Panc1 (cell line): ENCODE results near the gene RNF175. TPM values are rescaled to one million over a fixed set of nuclear protein-coding genes. Genes with fewer than 3 reads are reported as not detected.

ENCODE experiments used
- ATAC-seq: fragments of 200-7000 bp; cut with Tn5 transposase; 2 replicates; pipeline ENCODE4 v1.9.1; 2020; ENCODE audit warnings: mild to moderate bottlenecking, moderate library complexity
- BruUV-seq: library from RNA; stranded (reverse); fragments of 400-500 nt; replicated peaks from 2 replicates; lab custom pipeline; 2021; lab: Mats Ljungman, UMichigan
- CTCF ChIA-PET: fragments of 300-600 bp; sonication (Branson Sonifier 250); formaldehyde crosslinking; loops from one replicate; lab custom pipeline; 2022; ENCODE audit warnings: antibody characterized with exemption; lab: Charles Lee
- POLR2A ChIA-PET: fragments of 300-600 bp; sonication (Branson Sonifier 250); formaldehyde crosslinking; loops from one replicate; lab custom pipeline; 2022; ENCODE audit warnings: antibody characterized with exemption; lab: Charles Lee
- DNase-seq: peaks from one replicate; pipeline ENCODE4 v3.0.0-alpha.2; 2010; ENCODE audit warnings: low read depth, low spot score
- H3K27ac ChIP-seq: 2 replicates; pipeline ENCODE4 v1.5.1; 2011; ENCODE audit warnings: mild to moderate bottlenecking, low read length, inconsistent platforms
- H3K27me3 ChIP-seq: fragments of 200-500 bp; sonication (Bioruptor generic); 2 replicates; pipeline ENCODE4 v1.6.0; 2014; ENCODE audit warnings: low read length, inconsistent platforms; ENCODE audit not compliant: control insufficient read depth, insufficient read depth
- H3K36me3 ChIP-seq: fragments of 200-500 bp; sonication (Bioruptor generic); 2 replicates; pipeline ENCODE4 v1.5.1; 2014; ENCODE audit warnings: inconsistent platforms, mild to moderate bottlenecking, low read length, moderate library complexity; ENCODE audit not compliant: control insufficient read depth, insufficient read depth
- H3K4me1 ChIP-seq: 2 replicates; pipeline ENCODE4 v1.5.1; 2011; ENCODE audit warnings: inconsistent platforms, mild to moderate bottlenecking, low read length, moderate library complexity; ENCODE audit not compliant: control insufficient read depth, insufficient read depth
- H3K4me3 ChIP-seq, 2 experiments: 2 replicates each; pipeline ENCODE4 v1.5.1; 2011 to 2012; ENCODE audit warnings: low read depth in 2 of 2, low read length in 2 of 2, mild to moderate bottlenecking in 2 of 2, inconsistent platforms in 1 of 2, moderate library complexity in 1 of 2
- H3K9me3 ChIP-seq: fragments of 200-500 bp; sonication (Bioruptor generic); 2 replicates; pipeline ENCODE4 v1.5.1; 2014; ENCODE audit warnings: low read depth, mild to moderate bottlenecking, inconsistent platforms, low read length, moderate library complexity; ENCODE audit not compliant: control insufficient read depth, insufficient read depth
- CTCF ChIP-seq: fragments of 450-650 bp; IDR thresholded peaks from 2 replicates; pipeline ENCODE4 v1.5.1; 2017; ENCODE audit warnings: mild to moderate bottlenecking
- POLR2AphosphoS5 ChIP-seq: IDR thresholded peaks from 2 replicates; pipeline ENCODE4 v1.6.1; 2012; ENCODE audit warnings: mild to moderate bottlenecking, low read depth, low read length, moderate library complexity
- REST ChIP-seq, 2 experiments: IDR thresholded peaks; 2 replicates each; pipeline ENCODE4 v1.6.1; 2011 to 2012; ENCODE audit warnings: low read depth in 2 of 2, control low read depth in 1 of 2, low read length in 1 of 2, mild to moderate bottlenecking in 1 of 2, moderate library complexity in 1 of 2; ENCODE audit not compliant: insufficient read depth in 1 of 2
- SIN3A ChIP-seq: IDR thresholded peaks from 2 replicates; pipeline ENCODE4 v1.6.1; 2012; ENCODE audit warnings: low read depth, mild to moderate bottlenecking, low read length, moderate library complexity, borderline replicate concordance; ENCODE audit not compliant: insufficient read depth
- TCF7L2 ChIP-seq: IDR thresholded peaks from 2 replicates; pipeline ENCODE4 v1.6.1; 2011; ENCODE audit warnings: mild to moderate bottlenecking, low read depth, low read length, inconsistent platforms
- in situ Hi-C: cut with HindIII; loops from 2 replicates; pipeline ENCODE4 v1.10.0; 2016; ENCODE audit warnings: low sequenced_read_pairs, low pct_unique_long_range_greater_than_20kb
- intact Hi-C: fragments of 100-400 bp; cut with micrococcal nuclease; formaldehyde crosslinking; loops from one replicate; pipeline ENCODE4 v1.10.0; 2022; ENCODE audit not compliant: unreplicated experiment
- total RNA-seq: library from RNA; stranded (reverse); gene quantifications from one replicate; pipeline ENCODE4 v1.2.1, GENCODE V29; 2021; ENCODE audit not compliant: unreplicated experiment

Gene RNF175
- total RNA-seq, 1 experiment from 2014 or later, result not detected

GRCh38 chr4:153724606-153725005, 35.2 kb downstream of the RNF175 start:
- ATAC-seq (no peak), DNase-seq (no peak)
- ChIA-PET CTCF (interaction anchor here (0.6 kb wide), 1 partner anchor 173 kb away, joined by 8 read pairs; no protein-coding TSS in a partner anchor), POLR2A (no interaction called here)
- Histone ChIP-seq H3K4me3 (no peak overlapping the region), H3K36me3 (no peaks in the 10 kb centered on the region), H3K4me1 (no peaks in the 10 kb centered on the region), H3K27me3 (no peaks in the 10 kb centered on the region; the same call in 1 of the 2 replicates), H3K9me3 (no peaks in the 10 kb centered on the region), H3K27ac (no peak overlapping the region)
- in situ Hi-C loops, result no loop called here
- no TSS peak for BruUV-seq
- intact Hi-C loops, result no loop called here
- no peak for TF ChIP-seq SIN3A
- no peak for TF ChIP-seq POLR2AphosphoS5
- TF ChIP-seq CTCF, result no peak
- TF ChIP-seq REST (IDR thresholded peaks at IDR 0.05; ENCODE audit: insufficient read depth in 1 of 2, low read depth in 2 of 2, low read length in 1 of 2), result no peak
- TF ChIP-seq TCF7L2, result no peak

GRCh38 chr4:153722036-153722435, 37.8 kb downstream of the RNF175 start:
- CTCF ChIA-PET, result no interaction called here

More at GRCh38 chr4:153722036-153722435, 37.8 kb downstream of the RNF175 start:
- Histone ChIP-seq H3K4me3 (no peak overlapping the region), H3K36me3 (no peaks in the 10 kb centered on the region), H3K4me1 (no peaks in the 10 kb centered on the region), H3K9me3 (no peaks in the 10 kb centered on the region), H3K27ac (no peak overlapping the region), H3K27me3 (no peaks in the 10 kb centered on the region)
- intact Hi-C loops, result no loop called here
- in situ Hi-C loops, result no loop called here
- ATAC-seq (no peak), DNase-seq (no peak)
- no TSS peak for BruUV-seq
- POLR2A ChIA-PET, result no interaction called here
- TF ChIP-seq TCF7L2 (no peak), REST (IDR thresholded peaks at IDR 0.05; ENCODE audit: insufficient read depth in 1 of 2, low read depth in 2 of 2, low read length in 1 of 2) (no peak)
